GM21447 (cell line): Measurements from ENCODE around the gene SYNGR2.

ENCODE experiments used
- ATAC-seq: cut with Tn5 transposase; IDR thresholded peaks from one replicate; pipeline ENCODE4 v1.9.1; 2021; ENCODE audit not compliant: unreplicated experiment

SYNGR2 gene

DNA sequence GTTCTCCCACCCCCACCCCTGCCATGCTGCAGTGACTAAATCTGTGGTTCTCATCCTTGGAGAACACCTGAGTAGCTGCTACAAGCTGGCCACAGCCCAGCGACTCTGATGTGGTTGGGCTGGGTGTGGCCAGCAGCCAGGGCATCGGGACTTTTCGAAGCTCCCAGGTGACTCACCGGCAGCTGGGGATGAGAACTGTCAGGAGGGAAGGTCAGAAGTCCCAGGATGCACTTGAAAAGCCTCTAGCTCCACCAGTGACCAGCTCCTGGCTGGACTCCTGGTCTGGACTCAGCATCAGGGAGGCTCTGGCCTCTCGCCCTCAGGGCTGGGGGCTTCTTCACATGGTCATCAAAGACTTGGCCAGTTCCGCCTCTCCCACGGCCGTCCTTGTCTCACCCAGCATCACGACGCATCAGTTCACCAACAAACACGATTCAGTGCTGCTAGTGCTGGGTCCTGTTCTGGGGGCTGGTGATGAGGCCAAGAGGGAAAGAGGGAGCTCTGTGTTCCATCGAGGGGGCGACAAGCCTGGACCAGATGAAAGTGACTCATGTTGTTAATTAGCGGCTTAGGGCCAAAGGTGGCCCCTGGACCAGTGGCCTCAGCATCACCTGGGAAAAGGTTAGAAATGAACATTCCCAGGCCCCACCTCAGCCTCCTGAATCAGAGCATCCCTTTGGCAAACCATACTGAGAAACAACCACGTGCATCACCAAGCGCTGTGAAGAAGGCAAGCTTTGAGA lies 26.1 kb upstream of the SYNGR2 start:
- no peak for ATAC-seq

DNA sequence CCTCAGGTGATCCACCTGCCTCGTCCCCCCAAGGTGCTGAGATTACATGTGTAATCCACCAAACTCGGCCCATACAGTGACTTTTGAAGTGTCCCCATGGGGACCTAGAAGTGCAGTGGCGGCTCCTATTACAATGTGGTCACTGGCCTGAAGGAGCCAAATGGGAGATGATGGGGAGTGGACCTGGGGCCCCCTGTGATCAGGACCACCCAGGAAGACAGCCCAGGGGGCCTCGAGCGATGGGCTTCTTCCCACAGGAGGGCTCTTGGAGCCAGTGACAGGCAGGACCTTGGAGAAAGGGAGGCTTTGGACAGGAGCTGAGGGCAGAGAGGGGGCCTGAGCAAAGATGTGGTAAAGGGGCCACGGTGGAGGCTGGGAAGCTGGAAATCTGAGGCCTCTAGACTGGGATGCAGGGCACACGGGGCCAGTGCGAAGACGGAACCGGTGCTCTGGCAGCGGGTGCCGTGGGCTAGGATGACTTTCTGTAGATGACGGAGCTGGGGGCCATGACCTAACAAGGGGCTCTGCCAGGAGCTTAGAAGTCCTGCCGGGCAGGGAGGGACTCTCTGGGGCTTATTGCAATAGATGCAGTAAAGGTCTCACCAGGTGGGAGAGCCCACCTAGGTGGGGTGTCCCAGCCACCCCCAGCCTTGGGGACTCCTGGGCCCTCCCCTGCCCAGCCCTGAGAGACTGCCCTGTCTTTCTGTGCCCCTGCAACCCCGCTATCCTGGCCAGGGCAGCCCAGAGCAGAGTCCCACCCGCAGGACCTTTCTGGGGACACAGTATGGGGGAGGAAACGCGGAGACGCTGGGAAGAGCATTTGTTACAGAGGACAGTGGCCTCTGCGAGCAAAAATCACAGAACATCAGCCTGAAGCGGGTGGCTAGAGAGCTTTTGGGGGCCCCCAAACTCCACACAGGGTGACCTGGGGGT lies 24.9 kb upstream of the SYNGR2 start:
- ATAC-seq: no peak

DNA sequence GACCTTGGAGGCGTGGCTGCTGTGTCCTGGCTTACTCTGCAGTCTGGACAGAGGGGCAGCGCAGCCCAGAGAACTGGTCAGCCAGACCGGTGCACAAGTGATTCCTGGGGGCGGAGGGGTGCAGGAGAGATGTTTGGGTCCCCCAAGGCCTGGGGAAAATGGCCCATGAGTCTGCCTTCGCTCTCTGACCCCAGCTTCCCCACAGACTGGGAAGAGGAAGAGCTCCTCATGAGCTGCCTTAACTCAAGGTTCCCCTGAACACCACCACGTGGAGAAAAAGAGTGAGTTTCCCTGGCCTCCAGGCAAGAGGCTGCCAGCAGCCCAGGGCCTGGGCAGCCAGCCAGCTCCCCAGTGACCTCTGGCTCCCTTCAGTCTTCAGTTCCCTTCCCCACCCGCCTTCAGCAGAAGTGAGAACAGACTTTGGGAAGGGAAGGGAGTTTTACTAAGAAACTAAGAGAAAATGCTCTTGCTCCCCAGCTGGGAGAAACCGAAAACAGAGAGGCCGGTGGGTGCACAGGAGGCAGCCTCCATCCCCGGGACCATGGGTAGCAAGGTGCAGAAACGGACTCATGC lies 24.1 kb upstream of the SYNGR2 start:
- no peak for ATAC-seq

DNA sequence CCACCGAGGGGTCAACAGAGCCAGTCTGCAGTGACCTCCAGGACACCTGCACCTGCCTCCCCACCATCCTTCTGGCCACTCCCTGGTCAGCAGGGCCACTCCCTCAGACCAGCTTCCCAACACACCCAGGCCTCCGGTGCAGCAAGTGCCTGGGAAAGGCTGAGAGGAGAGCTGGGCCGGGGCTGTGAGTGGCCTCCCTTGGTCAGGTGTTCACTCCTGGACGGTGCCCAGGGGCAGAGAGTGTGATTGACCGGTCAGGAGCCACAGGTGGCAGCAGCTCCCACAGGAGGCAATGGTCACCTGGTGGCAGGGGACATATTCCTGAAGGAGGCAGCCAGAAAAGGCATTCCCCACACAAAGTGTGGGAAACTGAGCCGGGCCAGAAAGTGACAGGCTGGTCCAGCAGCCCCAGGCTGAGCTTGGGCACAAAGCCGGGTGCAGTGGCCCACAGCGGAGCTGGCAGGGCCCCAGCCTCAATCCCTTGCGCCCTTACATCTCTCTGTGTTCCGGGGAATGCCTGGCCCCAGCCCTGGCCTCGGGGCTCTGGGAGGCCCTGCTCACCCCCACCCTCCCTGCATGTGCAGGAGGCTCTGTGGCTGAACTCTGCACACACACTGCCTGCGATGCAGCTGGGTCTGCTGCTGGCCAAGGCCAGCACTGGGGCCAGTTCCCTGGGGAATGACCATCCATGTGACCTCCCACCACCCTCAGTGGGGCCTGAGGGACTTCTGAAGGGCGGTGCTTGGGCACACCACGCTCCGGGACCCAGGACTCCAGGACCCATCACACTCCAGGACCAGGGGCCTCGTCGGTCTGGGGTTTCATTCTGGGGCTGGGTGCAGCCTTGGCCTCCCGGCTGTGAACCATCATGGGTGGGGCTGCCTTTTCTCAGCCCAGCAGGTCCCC lies 23.4 kb upstream of the SYNGR2 start:
- ATAC-seq: no peak

DNA sequence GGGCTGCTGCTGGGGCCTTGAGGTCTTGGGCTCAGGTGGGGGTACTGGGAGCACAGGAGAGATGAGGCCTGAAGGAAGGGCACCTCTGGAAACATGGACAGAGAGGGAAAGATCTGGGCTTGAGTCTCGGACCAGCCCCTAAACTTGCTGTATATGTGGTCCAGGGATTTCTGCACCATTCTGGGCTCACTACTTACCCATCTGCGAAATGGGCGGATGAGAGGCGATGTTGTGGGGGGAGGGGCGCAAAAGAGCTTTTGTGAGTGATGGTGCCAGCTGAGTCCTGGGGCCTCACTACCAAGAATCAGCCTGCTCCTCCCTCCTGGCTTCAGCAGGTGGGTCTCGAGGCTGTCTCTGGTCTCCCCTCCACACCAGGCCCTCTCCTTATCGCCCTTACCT lies 21.9 kb upstream of the SYNGR2 start:
- no peak for ATAC-seq

DNA sequence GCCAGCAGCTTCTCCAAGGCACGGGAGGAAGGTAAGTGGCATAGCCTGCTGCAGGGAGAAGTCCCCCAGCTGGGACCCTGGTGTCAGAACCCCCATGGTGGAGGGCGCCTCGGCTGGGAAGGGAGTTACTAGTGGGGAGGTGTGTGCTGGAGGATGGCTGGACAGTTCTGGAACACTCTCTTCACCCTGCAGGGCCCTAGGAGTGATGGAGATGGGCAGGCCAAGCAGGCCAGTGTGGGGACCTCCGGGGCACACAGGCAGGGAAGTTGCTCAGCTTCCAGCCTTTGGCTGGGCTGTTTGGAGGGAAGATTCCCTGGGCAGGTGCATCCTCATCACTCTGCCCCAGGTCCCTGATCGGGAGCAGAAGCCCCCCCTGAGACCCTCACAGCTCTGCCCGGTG lies 21.5 kb upstream of the SYNGR2 start:
- ATAC-seq: no peak

DNA sequence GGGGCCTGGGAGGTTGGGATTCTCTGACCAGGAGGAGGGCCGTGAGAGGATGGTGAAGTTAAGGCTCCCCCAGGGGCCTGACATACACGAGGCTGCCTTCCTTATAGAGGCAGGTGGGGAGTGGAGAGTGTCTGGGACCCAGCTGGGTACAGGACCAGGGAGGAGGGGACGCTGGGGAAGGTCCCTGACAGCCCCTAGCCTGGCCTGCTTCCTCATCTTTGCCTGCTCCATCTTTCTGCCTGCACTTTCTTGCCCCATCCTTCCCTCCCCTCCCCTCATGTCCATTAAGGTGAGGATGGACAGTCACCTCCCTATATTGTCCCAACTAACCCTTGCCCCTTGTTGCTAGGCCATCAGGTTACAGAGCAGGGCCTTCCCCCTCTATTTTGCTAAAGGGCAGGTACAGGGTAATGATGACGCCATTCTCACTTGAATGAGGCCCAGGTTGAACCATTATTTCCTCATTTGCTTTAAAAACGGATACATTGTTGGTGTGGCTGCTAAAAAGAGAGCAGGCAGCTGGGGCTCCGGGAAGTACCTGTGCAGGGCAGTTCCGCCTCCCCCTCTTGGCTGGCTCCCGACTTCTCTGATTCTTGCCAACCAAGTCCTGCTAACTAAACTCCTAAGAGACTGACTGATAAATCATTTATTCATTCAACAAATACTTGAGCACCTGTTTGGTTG lies 20.9 kb upstream of the SYNGR2 start:
- ATAC-seq: peak; percentile 46

DNA sequence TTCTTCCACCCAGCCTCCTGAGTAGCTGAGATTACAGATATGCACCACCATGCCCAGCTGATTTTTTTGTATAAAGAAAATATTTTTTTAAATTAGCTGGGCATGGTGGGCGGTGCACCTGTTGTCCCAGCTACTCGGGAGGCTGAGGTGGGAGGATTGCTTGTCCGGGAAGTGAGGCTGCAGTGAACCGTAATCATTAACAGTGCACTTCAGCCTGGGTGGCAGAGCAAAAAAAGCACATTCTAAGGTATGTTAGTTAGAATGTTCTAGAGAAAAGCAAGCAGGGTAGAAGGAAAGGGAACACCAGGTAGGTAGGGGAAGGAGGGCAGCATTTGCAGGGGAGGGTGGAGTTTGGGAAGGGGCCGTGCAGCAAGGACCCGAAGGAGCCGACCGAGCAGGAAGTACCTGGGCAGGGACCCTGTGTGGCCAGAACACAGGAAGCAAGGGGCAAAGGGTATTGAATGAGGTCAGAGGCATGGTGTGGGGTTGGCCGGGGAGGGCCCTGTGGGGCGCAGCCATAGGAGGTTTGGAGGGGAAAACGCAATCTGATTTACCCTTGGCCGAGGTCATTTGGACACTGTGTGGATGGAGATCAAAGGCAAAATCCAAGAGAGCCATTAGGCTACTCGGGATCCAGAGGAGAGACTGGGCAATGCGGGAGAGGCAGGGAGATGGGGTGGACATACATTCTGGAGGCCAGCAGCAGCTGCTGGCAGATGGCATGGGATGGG lies 19.9 kb upstream of the SYNGR2 start:
- no peak for ATAC-seq

DNA sequence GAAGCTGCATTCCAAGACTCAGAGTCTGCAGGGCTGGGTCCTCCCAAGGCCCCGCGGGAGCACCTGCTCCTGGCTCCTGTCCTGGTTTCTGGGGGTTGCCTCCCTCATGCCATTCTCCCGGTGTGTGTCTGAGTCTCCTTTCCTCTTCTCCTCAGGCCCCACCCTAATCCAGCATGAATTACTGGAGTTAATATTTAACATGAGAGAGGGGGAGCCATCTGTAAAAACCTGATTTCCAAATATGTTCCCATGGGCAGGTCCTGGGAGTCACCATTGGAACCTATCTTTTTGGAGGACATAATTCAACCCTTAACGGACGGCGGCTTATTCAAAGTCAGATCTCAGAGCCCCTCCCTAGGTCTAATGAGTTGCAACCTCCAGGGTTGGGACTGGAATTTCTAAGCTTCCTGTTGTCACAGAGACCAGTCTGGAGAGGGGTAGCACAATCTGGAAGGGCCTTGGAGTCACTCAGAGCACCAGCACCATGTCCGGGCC lies 16.8 kb upstream of the SYNGR2 start:
- ATAC-seq: no peak

DNA sequence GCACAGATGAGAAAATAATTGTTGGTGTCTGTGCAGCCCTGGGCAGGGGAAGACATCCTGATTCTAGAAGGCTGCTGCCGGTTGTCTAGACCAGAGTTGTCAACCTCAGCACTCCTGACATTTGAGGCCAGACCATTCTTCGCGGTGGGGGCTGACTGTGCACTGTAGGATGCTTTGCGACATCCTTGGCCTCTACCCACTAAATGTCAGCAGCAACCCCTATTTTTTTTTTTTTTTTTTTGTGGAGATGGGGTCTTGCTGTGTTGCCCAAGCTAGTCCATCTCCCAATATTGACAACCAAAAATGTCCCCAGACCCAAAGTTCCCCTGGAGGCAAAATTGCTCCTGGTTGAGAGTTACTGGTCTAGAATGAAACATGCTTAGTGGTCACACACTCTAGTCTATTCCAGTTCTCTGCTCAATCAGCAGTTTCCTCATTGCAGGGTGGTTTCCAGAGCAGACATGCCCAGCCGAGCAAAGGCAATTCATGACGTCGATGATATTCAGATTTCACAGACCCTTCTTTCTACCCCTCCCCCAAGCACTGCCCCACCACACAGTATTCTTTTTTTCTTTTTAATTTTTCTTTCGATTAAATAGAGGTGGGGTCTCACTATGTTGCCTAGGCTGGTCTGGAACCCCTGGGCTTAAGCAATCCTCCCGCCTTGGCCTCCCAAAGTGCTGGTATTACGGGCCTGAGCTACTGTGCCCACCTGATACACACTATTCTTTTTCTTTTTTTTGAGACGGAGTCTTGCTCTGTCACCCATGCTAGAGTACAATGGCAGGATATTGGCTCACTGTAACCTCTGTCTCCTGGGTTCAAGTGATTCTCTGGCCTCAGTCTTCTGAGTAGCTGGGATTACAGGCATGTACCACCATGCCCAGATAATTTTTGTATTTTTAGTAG lies 13.2 kb upstream of the SYNGR2 start:
- ATAC-seq: peak; percentile 56

DNA sequence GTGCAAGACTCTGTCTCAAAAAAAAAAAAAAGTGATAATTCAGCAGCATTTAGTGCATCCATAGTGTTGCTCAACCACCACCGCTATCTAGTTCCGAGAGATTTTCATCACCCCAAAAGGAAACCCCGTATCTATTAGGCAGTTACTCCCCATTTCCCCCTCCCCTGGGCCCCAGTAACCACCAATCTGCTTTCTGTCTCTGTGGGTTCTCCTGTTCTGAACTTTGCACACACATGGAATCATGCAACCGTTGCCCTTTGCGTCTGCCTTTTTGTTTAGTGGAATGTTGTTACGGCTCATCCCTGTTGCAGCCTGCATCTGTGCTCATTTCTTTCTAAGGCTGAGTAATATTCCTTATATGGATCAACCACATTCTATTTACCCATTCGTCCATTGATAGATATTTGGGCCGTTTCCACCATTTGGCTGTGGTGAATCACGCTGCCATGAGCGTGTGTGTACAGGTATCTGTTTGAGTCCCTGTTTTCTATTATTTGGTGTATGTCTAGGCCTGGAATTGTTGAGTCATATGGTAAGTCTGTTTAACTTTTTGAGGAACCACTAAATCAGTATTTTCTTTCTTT lies 8.7 kb upstream of the SYNGR2 start:
- ATAC-seq: peak; percentile 31

DNA sequence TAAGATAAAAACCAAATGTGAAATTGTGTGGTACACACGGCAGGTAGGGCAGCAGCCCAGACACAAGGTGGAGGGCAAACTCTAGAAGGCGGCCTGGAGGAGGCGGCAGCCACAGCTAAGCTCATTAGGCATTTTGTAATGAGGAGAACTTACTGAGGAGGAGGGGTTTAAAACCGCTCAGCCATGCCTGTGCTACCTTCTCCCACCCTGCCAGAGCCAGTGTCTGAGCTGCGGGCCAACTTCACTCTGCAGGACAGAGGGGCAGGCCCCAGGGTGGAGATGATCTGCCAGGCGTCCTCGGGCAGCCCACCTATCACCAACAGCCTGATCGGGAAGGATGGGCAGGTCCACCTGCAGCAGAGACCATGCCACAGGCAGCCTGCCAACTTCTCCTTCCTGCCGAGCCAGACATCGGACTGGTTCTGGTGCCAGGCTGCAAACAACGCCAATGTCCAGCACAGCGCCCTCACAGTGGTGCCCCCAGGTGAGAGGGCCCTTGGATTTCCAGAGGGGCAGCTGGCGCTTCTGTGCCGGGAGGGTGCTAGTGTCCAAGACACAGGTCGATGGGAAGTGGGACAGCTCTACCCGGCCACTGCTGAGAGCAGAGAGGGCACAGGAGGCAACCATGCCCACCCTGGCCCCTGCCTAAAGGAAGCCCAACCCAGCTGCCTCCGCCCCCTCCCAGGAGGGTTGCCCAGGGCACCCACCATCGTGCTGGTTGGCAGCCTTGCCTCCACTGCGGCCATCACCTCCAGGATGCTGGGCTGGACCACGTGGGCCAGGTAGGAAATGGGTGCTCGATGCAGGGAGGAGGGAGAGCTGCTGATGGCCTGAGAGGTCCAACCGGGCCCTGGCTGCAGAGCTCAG lies 4.3 kb upstream of the SYNGR2 start:
- no peak for ATAC-seq

DNA sequence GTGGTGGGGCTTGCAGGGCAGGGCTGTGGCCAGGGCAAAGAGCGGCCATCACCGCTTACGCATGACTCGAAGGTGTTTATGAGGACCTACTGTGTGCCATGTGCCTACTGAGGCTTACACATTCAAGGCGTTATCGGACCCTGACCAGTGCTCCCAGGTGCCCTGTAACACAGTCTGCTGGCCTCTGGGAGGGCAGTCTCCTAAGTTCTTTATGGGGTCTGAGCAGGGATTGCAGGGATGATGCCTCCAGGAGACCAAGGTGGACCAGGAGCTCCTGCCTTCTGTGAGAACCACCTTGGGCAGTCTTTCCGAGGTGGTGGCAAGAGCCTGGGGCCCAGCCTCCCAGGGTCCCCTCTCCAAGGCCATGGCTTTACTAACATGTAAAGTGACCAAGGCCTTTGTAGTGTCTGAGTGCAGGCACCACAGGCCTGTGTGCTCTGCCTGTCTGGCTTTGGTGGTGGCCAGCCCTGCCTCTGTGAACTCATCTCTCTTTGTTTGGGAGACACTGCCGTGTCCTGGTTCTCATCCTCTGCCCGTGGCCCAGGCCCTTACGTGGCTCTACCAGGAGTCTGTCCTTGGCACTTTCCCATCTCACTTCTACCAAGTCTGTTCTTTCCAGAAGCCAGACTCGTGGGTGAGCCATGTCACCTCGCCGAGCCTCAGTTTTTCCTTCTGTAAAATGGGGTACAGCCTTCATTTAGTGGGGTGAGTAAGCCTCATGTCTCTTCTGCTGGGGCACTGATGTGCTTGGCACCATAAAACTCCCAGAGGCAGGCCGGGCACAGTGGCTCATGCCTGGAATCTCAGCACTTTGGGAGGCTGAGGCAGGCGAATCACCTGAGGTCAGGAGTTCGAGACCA lies 3.4 kb upstream of the SYNGR2 start:
- ATAC-seq: no peak

DNA sequence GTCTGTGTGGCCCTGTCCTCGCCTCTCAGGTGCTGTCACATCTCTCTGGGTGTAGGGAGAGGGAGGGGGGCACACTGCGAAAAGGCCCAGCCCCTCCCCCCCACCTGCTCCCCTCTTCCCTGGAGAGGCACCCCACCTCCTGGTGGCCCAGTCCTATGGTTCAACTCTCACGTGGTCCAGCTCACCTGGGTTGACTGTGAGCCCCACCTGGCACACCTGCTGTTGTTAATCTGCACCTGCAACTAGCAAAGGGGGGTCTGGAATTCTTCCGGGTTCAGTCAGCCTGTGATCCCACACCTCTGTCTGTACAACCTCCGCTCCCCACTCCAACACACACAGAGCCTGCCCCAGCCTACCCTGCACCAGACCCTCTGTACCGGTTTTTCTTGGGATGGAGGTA lies 2.0 kb upstream of the SYNGR2 start:
- ATAC-seq: no peak

DNA sequence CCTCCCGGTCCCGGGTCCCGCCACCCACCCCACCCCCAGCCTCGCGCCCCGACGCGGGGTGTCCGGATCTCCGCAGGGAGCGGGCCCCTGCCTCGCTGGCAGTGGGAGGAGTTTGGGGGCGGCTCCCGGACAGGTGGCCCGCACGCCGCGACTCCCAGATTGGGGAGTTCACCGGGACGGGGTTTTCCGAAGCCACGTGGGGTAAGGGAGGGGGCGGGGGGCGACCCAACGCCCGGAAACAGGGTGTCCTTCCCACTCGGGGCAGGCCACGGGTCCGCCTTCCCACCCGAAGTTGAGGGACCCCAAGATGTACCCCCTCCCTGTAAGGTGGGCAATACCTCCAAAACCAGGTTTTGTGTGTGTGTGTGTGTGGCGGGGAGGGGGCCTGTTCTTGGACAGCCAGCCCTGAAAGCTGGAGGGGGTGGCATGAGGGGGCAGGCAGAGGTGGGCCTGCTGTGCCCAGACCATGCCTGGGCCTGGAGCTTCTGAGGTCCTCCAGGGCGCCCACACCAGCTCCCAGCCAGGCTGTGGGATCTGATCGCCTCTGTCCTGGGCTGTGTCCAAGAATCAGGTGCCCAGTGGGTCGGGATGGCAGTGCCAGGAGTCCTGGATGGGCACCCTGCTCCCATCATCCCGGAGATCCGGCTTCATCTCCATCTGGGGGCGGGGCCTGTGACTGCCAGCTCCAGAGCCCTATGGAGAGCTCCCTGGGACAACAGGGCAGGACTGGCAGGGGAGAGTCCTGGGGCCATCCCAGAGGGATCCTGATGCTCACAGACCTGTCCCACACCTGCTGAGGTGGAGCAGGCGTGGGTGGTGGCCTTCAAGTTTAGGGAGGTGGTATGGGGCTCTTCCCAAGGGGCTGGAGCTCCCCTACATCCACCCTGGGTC lies 767 bp downstream of the SYNGR2 start:
- no peak for ATAC-seq
